ENCODE data around the gene ZNF649.
"Not testable (repeated sequence)": the region's sequence is repeated elsewhere in the genome, so short reads cannot be mapped to it uniquely, and the experiment has no call there.

ZNF649 gene

GRCh38 chr19:51904331-51905165 is at the start of gene ZNF649:
Gene ZNF649, minus strand, starts transcription at chr19:51905017. Its CDS starts 4,910 bp downstream, at chr19:51900107.
- DNase-seq, result peak; percentile 80

GRCh38 chr19:51948975-51949374 is 44.2 kb upstream of the ZNF649 start:
- DNase-seq, result no peak

GRCh38 chr19:51946602-51947001 is 41.8 kb upstream of the ZNF649 start:
- no peak for DNase-seq

- no peak for DNase-seq
Observed at GRCh38 chr19:51944798-51945552, 40.2 kb upstream of the ZNF649 start.

- no peak for DNase-seq
Observed at GRCh38 chr19:51938936-51939335, 34.1 kb upstream of the ZNF649 start.

GRCh38 chr19:51931921-51932320 is 27.1 kb upstream of the ZNF649 start:
- no peak for DNase-seq

GRCh38 chr19:51927859-51928258 is 23.0 kb upstream of the ZNF649 start:
- no peak for DNase-seq

- DNase-seq, result peak; percentile 96
Observed at GRCh38 chr19:51926784-51927741, 22.2 kb upstream of the ZNF649 start, which contains the start of gene ZNF613. Gene ZNF613, plus strand, starts transcription at chr19:51927472. Its CDS starts 8,749 bp downstream, at chr19:51936221.

- DNase-seq, result no peak
Observed at GRCh38 chr19:51926426-51926783, 21.6 kb upstream of the ZNF649 start.

- DNase-seq, result no peak
Observed at GRCh38 chr19:51921949-51922348, 17.1 kb upstream of the ZNF649 start.

GRCh38 chr19:51919606-51920005 is 14.8 kb upstream of the ZNF649 start:
- no peak for DNase-seq

- peak; percentile 71 for DNase-seq
Observed at GRCh38 chr19:51916167-51916566, 11.3 kb upstream of the ZNF649 start.

- DNase-seq, result no peak
Observed at GRCh38 chr19:51915324-51915867, 10.6 kb upstream of the ZNF649 start.

GRCh38 chr19:51907981-51908380 is 3.2 kb upstream of the ZNF649 start:
- DNase-seq, result not testable (repeated sequence)

GRCh38 chr19:51906108-51906507 is 1.3 kb upstream of the ZNF649 start:
- DNase-seq, result not testable (repeated sequence)

GRCh38 chr19:51905639-51906038 is 822 bp upstream of the ZNF649 start:
- not testable (repeated sequence) for DNase-seq

- DNase-seq, result no peak
Observed at GRCh38 chr19:51905206-51905605, 389 bp upstream of the ZNF649 start.

- DNase-seq, result no peak
Observed at GRCh38 chr19:51903192-51903591, 1.6 kb downstream of the ZNF649 start.

- no peak for DNase-seq
Observed at GRCh38 chr19:51901860-51902259, 3.0 kb downstream of the ZNF649 start.

- DNase-seq, result no peak
Observed at GRCh38 chr19:51891193-51891747, 13.5 kb downstream of the ZNF649 start.

GRCh38 chr19:51889934-51890333 is 14.9 kb downstream of the ZNF649 start:
- DNase-seq, result no peak
